LNCAP (cell line): ENCODE data around the gene DCAF15.

Experiments
- TF ChIP-seq, protein P1 (sequence below): fragments of 450-650 bp; IDR thresholded peaks from 2 replicates; pipeline ENCODE4 v1.5.1; 2017; ENCODE audit warnings: mild to moderate bottlenecking

DCAF15 gene

GRCh38 chr19:13957051-13957450 lies 4.7 kb downstream of the DCAF15 start:
- TF ChIP-seq, protein P1, sequence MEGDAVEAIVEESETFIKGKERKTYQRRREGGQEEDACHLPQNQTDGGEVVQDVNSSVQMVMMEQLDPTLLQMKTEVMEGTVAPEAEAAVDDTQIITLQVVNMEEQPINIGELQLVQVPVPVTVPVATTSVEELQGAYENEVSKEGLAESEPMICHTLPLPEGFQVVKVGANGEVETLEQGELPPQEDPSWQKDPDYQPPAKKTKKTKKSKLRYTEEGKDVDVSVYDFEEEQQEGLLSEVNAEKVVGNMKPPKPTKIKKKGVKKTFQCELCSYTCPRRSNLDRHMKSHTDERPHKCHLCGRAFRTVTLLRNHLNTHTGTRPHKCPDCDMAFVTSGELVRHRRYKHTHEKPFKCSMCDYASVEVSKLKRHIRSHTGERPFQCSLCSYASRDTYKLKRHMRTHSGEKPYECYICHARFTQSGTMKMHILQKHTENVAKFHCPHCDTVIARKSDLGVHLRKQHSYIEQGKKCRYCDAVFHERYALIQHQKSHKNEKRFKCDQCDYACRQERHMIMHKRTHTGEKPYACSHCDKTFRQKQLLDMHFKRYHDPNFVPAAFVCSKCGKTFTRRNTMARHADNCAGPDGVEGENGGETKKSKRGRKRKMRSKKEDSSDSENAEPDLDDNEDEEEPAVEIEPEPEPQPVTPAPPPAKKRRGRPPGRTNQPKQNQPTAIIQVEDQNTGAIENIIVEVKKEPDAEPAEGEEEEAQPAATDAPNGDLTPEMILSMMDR, result no peak

DNA sequence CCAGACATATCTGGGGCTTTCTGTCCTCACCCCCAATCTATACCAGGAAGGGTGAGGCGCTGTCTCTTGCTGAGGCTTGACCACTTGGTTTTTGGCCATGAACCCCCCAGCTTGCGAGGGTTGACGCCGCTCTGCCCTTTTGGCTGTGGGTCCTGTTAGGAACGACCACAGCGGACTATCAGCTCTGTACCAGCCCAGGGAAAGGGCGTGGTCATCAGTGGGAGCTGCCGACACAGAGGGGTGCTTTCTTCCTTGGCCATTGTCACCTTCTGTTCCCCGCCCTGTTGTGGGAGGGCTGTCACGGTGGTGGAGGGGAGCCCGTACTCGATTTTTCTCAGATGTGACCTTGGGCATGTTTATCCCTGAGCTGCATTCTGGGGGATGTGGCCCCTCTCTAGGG lies 5.7 kb downstream of the DCAF15 start:
- TF ChIP-seq, protein P1, result no peak

- TF ChIP-seq, protein P1, result no peak
These were observed 7.0 kb downstream of the DCAF15 start for GRCh38 chr19:13959141-13959961.

- TF ChIP-seq, protein P1, result no peak
These were observed 7.9 kb downstream of the DCAF15 start for GRCh38 chr19:13959962-13960862.

GRCh38 chr19:13960863-13961784 lies 8.8 kb downstream of the DCAF15 start:
- TF ChIP-seq, protein P1, result no peak

GRCh38 chr19:13961826-13962698 lies 9.8 kb downstream of the DCAF15 start:
- TF ChIP-seq, protein P1, result no peak
